NB4 (cell line): Measurements from ENCODE around the gene LEFTY2.

Experiments used
- DNase-seq: peaks from one replicate; pipeline ENCODE4 v3.0.0; 2010; ENCODE audit warnings: low read depth
- H3K4me3 ChIP-seq: one replicate; pipeline ENCODE4 v1.5.1; 2011; ENCODE audit warnings: mild to moderate bottlenecking, low read depth, low read length, moderate library complexity
- CTCF ChIP-seq: IDR thresholded peaks from one replicate; pipeline ENCODE4 v1.5.1; 2012; ENCODE audit warnings: low read depth, low read length
- MAX ChIP-seq: IDR thresholded peaks from 2 replicates; pipeline ENCODE4 v1.6.1; 2011; ENCODE audit warnings: low read depth, low read length
- MYC ChIP-seq: IDR thresholded peaks from 2 replicates; pipeline ENCODE4 v1.6.1; 2011; ENCODE audit warnings: low read depth, low read length
- POLR2A ChIP-seq: IDR thresholded peaks from 2 replicates; pipeline ENCODE4 v1.6.1; 2011; ENCODE audit warnings: mild to moderate bottlenecking; ENCODE audit not compliant: insufficient read length; ENCODE audit errors: extremely low read depth

LEFTY2 gene

GRCh38 chr1:225965231-225965630 is 24.2 kb upstream of the LEFTY2 start:
- TF ChIP-seq POLR2A, result no peak
- TF ChIP-seq CTCF, result no peak
- no peak for TF ChIP-seq MAX
- no peak for TF ChIP-seq MYC
- DNase-seq, result no peak

GRCh38 chr1:225963735-225964530 is 22.9 kb upstream of the LEFTY2 start:
- DNase-seq, result no peak
- H3K4me3 ChIP-seq, result no peak overlapping the region
- no peak for TF ChIP-seq MYC
- TF ChIP-seq CTCF, result no peak
- TF ChIP-seq POLR2A, result no peak
- TF ChIP-seq MAX, result no peak

More at GRCh38 chr1:225965231-225965630, 24.2 kb upstream of the LEFTY2 start:
- no peak overlapping the region for H3K4me3 ChIP-seq

GRCh38 chr1:225962440-225962975 is 21.5 kb upstream of the LEFTY2 start:
- no peak overlapping the region for H3K4me3 ChIP-seq
- TF ChIP-seq POLR2A, result no peak
- peak; percentile 72 for TF ChIP-seq CTCF
- TF ChIP-seq MAX, result no peak
- TF ChIP-seq MYC, result no peak
- DNase-seq, result peak; percentile 57

GRCh38 chr1:225961659-225962439 is 20.8 kb upstream of the LEFTY2 start:
- no peak overlapping the region for H3K4me3 ChIP-seq
- DNase-seq, result no peak
- TF ChIP-seq POLR2A (no peak), MAX (no peak), CTCF (no peak), MYC (no peak)

- H3K4me3 ChIP-seq, result no peak overlapping the region
- DNase-seq, result no peak
- TF ChIP-seq CTCF, result no peak
Measured at GRCh38 chr1:225958041-225958440, 17.0 kb upstream of the LEFTY2 start.
